ENCODE measurements around the gene PTGES. TPM values are rescaled to one million over a fixed set of nuclear protein-coding genes. Genes with fewer than 3 reads are reported as not detected.

The PTGES gene
- total RNA-seq, 1 experiment from 2014 or later = 2.5 TPM

DNA sequence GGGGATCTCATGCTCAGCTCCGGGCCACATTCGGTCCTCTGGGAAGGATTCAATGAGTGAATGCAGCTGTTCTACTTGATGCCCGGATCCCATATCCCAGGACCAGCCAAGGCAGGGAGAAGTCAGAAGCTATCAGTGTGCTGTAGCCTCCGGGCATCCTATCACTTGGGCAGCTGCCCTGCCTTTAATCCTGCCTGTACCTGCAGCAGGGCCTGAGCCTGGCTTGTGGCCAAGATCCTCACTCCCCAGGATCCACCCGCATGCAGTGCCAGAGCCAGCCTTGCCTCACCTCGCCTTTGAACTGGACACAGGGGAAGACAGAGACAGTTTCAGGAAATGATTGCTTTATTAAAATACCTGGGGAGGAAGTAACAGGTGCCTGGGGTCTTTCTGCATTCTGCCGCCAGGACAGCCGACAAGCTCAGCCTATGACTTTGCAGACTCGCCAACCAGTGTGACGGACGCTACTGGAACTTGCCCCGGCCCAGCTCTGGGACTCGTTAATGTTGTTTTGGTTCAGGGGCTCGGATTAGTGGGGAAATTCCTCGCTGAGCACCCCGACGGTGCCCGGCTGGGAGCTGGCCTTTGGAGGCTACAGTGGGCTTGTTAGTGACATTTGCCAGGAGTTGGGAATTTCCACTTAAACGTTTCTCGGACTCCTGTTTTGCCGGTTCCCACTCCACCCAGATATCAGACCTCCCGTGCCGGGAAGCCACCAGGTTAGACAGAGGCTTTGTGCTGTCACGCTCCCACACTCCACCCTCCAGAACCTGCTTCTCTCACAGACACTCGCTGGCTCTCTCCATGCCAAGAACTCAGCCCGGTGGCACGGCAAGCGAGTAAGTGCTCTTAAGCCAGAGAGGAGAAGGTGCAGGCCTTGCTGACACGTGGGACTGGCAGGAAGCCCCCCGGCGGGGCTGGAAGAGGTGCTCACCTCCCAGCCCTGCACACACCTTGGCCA lies 721 bp downstream of the PTGES start (continued):
- TF ChIP-seq, protein P1, sequence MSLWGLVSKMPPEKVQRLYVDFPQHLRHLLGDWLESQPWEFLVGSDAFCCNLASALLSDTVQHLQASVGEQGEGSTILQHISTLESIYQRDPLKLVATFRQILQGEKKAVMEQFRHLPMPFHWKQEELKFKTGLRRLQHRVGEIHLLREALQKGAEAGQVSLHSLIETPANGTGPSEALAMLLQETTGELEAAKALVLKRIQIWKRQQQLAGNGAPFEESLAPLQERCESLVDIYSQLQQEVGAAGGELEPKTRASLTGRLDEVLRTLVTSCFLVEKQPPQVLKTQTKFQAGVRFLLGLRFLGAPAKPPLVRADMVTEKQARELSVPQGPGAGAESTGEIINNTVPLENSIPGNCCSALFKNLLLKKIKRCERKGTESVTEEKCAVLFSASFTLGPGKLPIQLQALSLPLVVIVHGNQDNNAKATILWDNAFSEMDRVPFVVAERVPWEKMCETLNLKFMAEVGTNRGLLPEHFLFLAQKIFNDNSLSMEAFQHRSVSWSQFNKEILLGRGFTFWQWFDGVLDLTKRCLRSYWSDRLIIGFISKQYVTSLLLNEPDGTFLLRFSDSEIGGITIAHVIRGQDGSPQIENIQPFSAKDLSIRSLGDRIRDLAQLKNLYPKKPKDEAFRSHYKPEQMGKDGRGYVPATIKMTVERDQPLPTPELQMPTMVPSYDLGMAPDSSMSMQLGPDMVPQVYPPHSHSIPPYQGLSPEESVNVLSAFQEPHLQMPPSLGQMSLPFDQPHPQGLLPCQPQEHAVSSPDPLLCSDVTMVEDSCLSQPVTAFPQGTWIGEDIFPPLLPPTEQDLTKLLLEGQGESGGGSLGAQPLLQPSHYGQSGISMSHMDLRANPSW (CRISPR knock-in tag; conservative IDR thresholded peaks at IDR 0.05; ENCODE audit: low read depth) = no peak
- TF ChIP-seq SMAD3 (CRISPR knock-in tag; IDR thresholded peaks at IDR 0.05; ENCODE audit: borderline replicate concordance) = no peak

DNA sequence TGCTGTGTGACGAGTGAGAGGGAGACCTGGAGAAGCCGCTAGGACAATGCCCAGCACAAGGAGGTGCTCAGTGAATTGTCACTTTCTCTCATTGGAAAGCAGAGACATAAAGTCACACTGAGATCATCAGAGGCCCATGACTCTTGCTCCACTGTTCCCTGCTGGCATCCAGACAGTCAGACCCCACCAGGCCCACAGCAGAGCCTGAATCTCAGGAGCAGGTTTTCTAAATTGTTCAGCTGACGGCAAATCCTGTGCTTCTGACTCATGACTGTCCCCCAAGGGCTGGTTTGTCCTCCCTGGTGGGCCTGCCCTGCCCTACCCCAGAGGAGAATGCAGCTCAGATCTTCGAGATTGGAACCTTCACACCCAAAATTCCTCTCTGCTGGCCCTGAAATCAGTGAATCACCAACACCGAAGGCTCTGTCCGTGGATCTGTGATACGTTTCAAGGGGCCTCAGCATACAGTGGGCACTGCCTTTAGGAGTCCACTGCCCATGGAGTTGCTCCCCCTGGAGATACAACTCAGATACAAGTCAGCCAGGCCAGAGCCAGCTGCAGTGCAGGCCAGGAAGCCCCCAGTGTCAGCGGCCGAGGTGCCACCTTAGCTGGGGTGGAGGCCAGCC lies 2.7 kb downstream of the PTGES start:
- H3K4me3 Mint-ChIP-seq = no peak overlapping the region
- H3K27ac Mint-ChIP-seq = no peak overlapping the region
- H3K36me3 Mint-ChIP-seq = no peaks in the 10 kb centered on the region
- H3K27me3 Mint-ChIP-seq (ENCODE audit: low read depth) = no peaks in the 10 kb centered on the region
- peaks cover 15% of the 10 kb centered on the region for H3K4me1 Mint-ChIP-seq
- no peaks in the 10 kb centered on the region for H3K9me3 Mint-ChIP-seq
- CTCF ChIA-PET = interaction anchor here (0.6 to 6.7 kb wide), 6 partner anchors 12 to 126 kb away, joined by 3 to 55 read pairs (median 4); no protein-coding TSS in a partner anchor
- POLR2A ChIA-PET = interaction anchor here (1.1 kb wide), 1 partner anchor 12 kb away, joined by 6 read pairs; no protein-coding TSS in a partner anchor
- no peak for TF ChIP-seq FOXP1 (CRISPR knock-in tag; IDR thresholded peaks at IDR 0.05; ENCODE audit: borderline replicate concordance)
- TF ChIP-seq, protein P2, sequence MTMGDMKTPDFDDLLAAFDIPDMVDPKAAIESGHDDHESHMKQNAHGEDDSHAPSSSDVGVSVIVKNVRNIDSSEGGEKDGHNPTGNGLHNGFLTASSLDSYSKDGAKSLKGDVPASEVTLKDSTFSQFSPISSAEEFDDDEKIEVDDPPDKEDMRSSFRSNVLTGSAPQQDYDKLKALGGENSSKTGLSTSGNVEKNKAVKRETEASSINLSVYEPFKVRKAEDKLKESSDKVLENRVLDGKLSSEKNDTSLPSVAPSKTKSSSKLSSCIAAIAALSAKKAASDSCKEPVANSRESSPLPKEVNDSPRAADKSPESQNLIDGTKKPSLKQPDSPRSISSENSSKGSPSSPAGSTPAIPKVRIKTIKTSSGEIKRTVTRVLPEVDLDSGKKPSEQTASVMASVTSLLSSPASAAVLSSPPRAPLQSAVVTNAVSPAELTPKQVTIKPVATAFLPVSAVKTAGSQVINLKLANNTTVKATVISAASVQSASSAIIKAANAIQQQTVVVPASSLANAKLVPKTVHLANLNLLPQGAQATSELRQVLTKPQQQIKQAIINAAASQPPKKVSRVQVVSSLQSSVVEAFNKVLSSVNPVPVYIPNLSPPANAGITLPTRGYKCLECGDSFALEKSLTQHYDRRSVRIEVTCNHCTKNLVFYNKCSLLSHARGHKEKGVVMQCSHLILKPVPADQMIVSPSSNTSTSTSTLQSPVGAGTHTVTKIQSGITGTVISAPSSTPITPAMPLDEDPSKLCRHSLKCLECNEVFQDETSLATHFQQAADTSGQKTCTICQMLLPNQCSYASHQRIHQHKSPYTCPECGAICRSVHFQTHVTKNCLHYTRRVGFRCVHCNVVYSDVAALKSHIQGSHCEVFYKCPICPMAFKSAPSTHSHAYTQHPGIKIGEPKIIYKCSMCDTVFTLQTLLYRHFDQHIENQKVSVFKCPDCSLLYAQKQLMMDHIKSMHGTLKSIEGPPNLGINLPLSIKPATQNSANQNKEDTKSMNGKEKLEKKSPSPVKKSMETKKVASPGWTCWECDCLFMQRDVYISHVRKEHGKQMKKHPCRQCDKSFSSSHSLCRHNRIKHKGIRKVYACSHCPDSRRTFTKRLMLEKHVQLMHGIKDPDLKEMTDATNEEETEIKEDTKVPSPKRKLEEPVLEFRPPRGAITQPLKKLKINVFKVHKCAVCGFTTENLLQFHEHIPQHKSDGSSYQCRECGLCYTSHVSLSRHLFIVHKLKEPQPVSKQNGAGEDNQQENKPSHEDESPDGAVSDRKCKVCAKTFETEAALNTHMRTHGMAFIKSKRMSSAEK (CRISPR knock-in tag; IDR thresholded peaks at IDR 0.05; ENCODE audit: borderline replicate concordance) = no peak
- TF ChIP-seq, protein P3, sequence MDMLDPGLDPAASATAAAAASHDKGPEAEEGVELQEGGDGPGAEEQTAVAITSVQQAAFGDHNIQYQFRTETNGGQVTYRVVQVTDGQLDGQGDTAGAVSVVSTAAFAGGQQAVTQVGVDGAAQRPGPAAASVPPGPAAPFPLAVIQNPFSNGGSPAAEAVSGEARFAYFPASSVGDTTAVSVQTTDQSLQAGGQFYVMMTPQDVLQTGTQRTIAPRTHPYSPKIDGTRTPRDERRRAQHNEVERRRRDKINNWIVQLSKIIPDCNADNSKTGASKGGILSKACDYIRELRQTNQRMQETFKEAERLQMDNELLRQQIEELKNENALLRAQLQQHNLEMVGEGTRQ (CRISPR knock-in tag; IDR thresholded peaks at IDR 0.05) = no peak
- no peak for TF ChIP-seq CBFB (CRISPR knock-in tag; IDR thresholded peaks at IDR 0.05; ENCODE audit: low read depth)
- no peak for DNase-seq (ENCODE audit: low spot score)
- ATAC-seq = no peak

DNA sequence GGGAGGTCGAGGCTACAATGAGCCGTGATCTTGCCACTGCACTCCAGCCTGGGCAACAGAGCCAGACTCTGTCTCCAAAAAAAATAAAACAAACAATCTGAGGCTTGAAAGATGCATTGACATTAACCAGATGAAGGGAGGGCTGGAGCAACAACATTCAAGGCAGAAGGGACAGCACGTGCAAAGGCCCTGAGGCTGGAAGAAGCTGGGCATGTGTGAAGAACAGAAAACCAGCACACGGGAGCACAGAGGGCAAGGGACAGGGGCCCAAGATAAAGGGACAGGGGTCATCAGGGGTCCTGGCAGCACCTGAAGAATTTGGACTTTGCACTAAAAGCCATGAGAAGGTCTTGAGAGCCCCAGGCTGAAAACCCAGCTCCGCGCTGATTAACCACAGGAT lies 3.3 kb downstream of the PTGES start:
- H3K36me3 Mint-ChIP-seq = no peaks in the 10 kb centered on the region
- peaks cover 15% of the 10 kb centered on the region for H3K4me1 Mint-ChIP-seq
- ATAC-seq (no peak), DNase-seq (ENCODE audit: low spot score) (no peak)
- ChIA-PET POLR2A (no interaction called here), CTCF (interaction anchor here (0.6 to 6.7 kb wide), 5 partner anchors 12 to 125 kb away, joined by 3 to 55 read pairs (median 4); no protein-coding TSS in a partner anchor)
- H3K4me3 Mint-ChIP-seq = no peak overlapping the region
- H3K27me3 Mint-ChIP-seq (ENCODE audit: low read depth) = no peaks in the 10 kb centered on the region
- no peak overlapping the region for H3K27ac Mint-ChIP-seq
- H3K9me3 Mint-ChIP-seq = no peaks in the 10 kb centered on the region
- TF ChIP-seq JUN (CRISPR knock-in tag; IDR thresholded peaks at IDR 0.05) (no peak), JAZF1 (CRISPR knock-in tag; IDR thresholded peaks at IDR 0.05) (no peak), ZNF671 (CRISPR knock-in tag; IDR thresholded peaks at IDR 0.05) (no peak), RORB (CRISPR knock-in tag; IDR thresholded peaks at IDR 0.05) (no peak)
- TF ChIP-seq, protein P4, sequence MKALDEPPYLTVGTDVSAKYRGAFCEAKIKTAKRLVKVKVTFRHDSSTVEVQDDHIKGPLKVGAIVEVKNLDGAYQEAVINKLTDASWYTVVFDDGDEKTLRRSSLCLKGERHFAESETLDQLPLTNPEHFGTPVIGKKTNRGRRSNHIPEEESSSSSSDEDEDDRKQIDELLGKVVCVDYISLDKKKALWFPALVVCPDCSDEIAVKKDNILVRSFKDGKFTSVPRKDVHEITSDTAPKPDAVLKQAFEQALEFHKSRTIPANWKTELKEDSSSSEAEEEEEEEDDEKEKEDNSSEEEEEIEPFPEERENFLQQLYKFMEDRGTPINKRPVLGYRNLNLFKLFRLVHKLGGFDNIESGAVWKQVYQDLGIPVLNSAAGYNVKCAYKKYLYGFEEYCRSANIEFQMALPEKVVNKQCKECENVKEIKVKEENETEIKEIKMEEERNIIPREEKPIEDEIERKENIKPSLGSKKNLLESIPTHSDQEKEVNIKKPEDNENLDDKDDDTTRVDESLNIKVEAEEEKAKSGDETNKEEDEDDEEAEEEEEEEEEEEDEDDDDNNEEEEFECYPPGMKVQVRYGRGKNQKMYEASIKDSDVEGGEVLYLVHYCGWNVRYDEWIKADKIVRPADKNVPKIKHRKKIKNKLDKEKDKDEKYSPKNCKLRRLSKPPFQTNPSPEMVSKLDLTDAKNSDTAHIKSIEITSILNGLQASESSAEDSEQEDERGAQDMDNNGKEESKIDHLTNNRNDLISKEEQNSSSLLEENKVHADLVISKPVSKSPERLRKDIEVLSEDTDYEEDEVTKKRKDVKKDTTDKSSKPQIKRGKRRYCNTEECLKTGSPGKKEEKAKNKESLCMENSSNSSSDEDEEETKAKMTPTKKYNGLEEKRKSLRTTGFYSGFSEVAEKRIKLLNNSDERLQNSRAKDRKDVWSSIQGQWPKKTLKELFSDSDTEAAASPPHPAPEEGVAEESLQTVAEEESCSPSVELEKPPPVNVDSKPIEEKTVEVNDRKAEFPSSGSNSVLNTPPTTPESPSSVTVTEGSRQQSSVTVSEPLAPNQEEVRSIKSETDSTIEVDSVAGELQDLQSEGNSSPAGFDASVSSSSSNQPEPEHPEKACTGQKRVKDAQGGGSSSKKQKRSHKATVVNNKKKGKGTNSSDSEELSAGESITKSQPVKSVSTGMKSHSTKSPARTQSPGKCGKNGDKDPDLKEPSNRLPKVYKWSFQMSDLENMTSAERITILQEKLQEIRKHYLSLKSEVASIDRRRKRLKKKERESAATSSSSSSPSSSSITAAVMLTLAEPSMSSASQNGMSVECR (CRISPR knock-in tag; IDR thresholded peaks at IDR 0.05; ENCODE audit: borderline replicate concordance) = no peak
- TF ChIP-seq, protein P5, sequence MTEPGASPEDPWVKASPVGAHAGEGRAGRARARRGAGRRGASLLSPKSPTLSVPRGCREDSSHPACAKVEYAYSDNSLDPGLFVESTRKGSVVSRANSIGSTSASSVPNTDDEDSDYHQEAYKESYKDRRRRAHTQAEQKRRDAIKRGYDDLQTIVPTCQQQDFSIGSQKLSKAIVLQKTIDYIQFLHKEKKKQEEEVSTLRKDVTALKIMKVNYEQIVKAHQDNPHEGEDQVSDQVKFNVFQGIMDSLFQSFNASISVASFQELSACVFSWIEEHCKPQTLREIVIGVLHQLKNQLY (CRISPR knock-in tag; IDR thresholded peaks at IDR 0.05) = no peak
